GM19397 (cell line): ENCODE results near the gene TGFB1.
"Not testable (repeated sequence)": the region's sequence is repeated elsewhere in the genome, so short reads cannot be mapped to it uniquely, and the experiment has no call there.

Source experiments
- ATAC-seq: cut with Tn5 transposase; IDR thresholded peaks from one replicate; pipeline ENCODE4 v1.9.1; 2021; ENCODE audit warnings: mild to moderate bottlenecking, moderate library complexity; ENCODE audit not compliant: unreplicated experiment

Gene TGFB1

DNA sequence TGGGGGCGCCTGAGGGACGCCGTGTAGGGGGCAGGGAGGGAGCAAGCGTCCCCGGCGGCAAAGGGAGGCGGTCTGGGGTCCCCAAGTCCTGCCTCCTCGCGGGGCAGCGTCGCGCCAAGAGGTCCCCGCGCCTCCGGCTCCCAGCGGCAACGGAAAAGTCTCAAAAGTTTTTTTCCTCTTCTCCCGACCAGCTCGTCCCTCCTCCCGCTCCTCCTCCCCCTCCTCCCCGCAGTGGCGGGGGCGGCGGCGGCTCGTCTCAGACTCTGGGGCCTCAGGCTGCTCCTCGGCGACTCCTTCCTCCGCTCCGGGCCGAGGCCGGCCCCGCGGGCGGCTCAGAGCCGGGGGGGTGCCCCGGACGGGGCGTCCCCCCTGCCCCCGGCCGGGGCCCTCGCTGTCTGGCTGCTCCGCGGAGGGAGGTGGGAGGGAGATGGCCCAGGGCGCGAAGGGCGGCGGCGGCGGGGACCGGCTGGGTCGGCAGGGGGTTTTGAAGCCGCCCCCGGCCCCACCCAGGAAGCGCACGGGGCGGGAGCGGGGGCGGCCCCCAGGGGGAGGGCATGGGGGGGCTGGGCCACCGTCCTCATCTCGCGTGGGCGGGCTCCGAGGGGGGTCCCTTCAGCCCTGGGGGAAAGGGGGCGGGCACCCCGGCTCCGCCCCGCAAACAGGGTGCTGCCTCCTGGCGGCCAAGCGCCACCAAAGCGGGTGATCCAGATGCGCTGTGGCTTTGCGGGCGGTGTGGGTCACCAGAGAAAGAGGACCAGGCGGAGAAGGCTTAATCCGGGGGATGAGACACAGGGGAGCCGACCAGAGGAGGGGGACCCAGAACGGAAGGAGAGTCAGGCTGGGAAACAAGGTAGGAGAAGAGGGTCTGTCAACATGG, at the start of gene TGFB1:
Gene TGFB1 (minus strand): TSS at position 457 of the 877 bp plus-strand sequence. CDS start 878 bp downstream, outside the sequence.
- ATAC-seq = peak; percentile 43

- ATAC-seq = no peak
These were observed 48.3 kb upstream of the TGFB1 start for GRCh38 chr19:41402010-41402409.

- no peak for ATAC-seq
These were observed 47.8 kb upstream of the TGFB1 start for GRCh38 chr19:41401483-41401882.

DNA sequence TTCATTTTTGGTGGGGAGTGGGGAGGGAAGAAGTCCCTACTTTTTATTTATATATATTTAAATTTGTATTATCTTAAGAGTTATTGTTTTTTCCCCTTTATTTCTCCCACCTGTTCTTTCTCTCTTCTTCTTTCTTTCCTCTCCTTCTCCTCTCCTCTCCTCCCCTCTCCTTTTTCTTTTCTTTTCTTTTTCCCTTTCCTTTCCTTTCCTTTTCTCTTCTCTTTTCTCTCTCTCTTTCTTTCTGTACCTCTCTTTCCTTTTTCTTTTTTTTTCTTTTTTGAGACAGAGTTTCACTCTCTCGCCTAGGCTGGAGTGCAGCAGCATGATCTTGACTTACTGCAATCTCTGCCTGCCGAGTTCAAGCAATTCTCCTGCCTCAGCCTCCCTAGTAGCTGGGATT, 45.8 kb upstream of the TGFB1 start:
- ATAC-seq = no peak

DNA sequence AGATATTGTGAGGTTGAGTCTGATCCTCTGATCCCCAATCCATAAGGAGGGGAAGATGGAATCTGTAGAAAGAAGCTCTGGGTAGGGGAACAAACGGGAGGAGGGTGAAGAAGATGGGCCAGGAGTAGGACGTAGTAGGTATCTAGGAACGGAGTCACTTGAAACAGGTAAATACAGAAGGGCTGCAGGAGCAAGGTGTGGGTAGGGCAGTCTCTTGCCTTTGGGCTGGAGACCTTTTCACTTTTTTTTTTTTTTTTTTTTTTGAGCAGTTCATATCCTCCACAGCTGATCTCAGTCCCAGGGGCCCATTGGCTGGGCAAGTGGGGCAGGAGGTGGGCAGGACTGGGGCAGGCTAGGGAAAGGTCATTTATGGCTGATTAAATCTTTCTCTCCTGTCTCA, 45.4 kb upstream of the TGFB1 start:
- ATAC-seq = no peak

GRCh38 chr19:41398598-41398997, 44.9 kb upstream of the TGFB1 start:
- ATAC-seq = no peak

DNA sequence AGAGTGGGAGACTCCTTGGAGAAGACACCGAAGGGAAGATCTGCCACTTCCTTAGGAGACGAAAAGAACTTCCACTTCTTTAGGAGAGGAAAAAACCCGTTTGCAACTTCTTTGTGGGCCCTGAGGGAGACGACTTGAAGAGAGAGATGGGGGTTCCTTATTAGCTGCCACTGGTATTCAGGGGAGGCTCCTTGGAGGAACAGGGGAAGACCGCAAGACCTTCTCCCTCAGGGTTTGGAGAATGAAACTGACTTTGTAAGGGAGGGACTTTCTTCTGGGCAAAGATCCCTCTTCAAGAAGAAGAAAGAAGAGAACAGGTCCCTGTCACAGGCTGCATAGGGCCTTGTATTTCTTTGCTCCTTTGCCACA, 44.3 kb upstream of the TGFB1 start:
- ATAC-seq = no peak

GRCh38 chr19:41397086-41398049, 43.6 kb upstream of the TGFB1 start, which contains the start of the genes BCKDHA and EXOSC5:
Gene BCKDHA (plus strand): TSS chr19:41397818. CDS start chr19:41397828, 10 bp downstream.
Gene EXOSC5 (minus strand): TSS chr19:41397359. CDS start chr19:41397328, 31 bp downstream.
- ATAC-seq = peak; percentile 95

DNA sequence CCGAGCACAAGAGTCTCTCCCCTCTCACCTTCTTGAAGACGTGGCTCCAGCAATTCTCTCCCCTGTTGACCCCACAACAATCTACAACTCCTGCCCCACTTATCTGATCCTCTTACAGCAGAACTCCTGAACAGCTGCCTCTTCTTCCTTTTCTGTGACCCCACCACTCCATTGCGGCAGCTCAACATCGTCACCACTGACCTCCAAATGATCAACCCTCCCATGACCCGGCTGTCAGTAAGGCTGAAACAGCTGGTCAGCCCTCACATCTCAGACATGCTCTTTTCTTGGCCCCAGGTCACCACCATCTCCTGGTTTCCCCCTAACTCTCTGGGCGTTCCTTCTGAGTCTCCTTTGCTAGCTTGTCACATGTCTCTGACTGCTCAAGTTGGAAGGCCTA, 41.6 kb upstream of the TGFB1 start:
- ATAC-seq = no peak

- ATAC-seq = no peak
These were observed 39.1 kb upstream of the TGFB1 start for GRCh38 chr19:41392775-41393174.

DNA sequence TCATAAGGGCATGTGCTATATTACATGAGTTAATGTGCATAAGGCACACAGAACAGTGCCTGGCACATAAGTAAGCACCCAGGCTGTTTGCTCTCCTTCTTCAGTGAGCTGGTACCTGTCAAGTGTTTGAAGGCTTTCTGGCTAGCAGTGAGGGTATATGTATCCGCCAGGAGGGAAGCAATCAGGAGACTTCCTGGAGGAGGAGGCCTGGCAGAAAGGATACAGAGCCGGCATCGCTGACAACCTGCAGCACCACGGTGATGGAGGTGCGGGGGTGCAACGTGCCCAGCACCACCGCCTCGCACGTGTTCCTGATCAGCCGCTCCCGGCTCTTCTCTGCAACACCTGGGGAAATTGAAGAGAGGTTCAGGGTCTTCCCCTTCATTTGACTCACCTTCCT, 37.9 kb upstream of the TGFB1 start:
- no peak for ATAC-seq

GRCh38 chr19:41386442-41386841, 32.7 kb upstream of the TGFB1 start:
- ATAC-seq = no peak

GRCh38 chr19:41384351-41384750, 30.6 kb upstream of the TGFB1 start:
- ATAC-seq = no peak

- ATAC-seq = not testable (repeated sequence)
These were observed 27.8 kb upstream of the TGFB1 start for GRCh38 chr19:41381536-41381935.

- peak; percentile 60 for ATAC-seq
These were observed 24.4 kb upstream of the TGFB1 start for GRCh38 chr19:41377977-41378709.

DNA sequence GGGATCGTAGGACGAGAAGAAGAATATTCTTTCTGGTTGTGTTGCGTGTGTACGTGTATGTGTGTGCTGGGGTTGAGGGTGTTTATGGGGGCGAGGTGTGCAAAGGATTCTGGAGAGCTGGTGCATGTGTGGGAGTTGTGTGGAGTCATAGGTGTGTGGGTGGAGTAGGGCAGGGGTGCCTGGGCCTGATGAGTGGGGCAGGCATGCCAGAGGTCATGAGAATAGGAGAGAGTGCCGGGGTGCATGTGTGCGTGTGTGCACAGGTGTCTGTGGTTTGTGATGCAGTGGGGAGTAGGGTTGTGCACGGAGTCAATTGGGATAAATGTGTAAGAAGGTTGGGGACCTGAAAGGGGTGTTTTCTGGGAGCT, 23.3 kb upstream of the TGFB1 start:
- no peak for ATAC-seq

DNA sequence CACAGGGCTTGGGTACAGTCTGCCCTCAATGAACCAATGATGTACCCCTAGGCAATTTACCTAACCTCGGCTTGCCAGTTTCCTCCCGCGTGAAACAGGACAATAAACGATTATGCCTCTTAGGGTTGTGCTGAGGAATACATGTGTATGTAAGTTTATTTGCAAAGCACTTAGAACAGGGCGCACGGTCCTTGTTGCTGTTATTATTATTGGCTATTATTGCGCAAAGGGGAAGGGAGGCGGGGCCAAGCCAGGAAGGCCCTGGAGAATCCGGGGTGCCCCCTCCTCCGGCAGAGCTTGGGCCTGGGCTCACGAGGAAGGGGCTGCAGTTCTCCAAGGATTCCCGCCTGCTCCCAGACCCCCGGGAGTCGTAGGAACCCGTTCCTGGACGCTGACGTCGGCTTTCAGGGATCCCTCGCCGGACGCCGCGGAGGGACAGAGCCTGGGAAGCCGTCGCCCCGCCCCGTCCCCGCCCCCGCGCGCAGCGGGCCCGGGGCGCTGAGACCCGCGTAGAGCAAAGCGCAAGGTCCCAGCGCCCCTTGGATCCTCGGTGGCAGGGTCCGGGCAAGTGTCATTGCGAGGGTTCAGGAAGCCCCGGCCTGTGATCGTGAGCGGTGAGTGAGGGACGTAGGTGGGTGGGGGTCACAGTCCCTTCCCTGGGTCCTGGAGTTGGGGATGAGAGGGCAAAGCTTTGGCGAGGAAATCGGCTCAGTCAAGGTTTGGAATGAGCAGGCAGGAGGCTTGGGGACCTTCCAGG, 22.7 kb upstream of the TGFB1 start, which contains the start of gene TMEM91:
Gene TMEM91 (plus strand): TSS at position 293 of the 757 bp plus-strand sequence. CDS start 1,777 bp downstream, outside the sequence.
- ATAC-seq = no peak

DNA sequence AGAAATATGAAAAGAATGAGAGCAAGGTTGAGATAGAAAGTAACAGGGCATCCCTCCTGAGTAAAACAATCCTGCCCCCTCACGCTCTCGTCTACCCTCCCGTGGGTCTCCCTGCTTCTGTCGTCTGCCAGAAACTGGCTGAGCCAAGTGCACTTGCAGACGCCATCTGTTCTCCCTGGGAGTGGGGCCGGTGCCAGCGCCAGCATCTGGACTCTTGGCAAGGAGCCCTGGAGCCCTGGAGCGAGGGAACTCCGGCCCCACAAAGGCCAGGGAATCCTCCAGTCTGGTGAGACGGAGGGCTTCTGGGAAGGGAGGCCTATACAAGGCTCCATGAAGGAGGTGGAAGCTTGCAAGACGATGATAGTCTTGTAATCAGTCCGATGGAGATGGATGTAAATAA, 20.3 kb upstream of the TGFB1 start:
- ATAC-seq = no peak

DNA sequence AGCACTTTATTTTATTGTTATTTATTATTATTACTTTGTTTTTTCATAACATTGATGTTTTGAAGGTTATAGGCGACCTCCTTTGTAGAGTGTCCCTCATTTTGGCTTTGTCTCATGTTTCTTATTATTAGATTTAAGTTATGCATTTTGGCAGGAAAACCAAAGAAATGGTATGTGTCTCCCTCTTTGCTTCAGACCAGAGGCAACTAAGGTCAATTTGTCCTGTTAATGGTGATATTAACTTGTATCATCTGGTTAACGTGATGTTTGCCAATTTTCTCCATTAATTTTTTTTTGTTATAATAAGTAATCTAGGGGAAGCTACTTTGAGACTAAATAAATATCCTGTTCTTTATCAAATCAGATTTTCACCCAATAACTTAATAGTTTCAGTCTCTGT, 18.8 kb upstream of the TGFB1 start:
- no peak for ATAC-seq

DNA sequence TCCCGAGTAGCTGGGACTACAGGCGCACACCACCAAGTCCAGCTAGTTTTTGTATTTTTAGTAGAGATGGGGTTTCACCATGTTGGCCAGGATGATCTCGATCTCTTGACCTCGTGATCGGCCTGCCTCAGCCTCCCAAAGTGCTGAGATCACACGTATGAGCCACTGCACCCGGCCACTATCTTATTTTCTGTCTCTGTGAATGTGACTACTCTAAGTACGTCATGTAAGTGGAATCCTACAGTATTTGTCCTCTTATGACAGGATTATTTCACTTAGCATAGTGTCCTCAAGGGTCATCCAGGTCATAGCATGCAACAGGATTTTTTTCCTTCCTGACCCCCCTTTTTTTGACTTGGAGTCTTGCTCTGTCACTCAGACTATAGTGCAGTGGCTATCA, 17.8 kb upstream of the TGFB1 start:
- no peak for ATAC-seq
